ENCODE results near the gene PRKG1.

GRCh38 chr10:52030051-52030790 lies 955.9 kb downstream of the PRKG1 start:
- TF ChIP-seq MAX (IDR thresholded peaks at IDR 0.05): no peak
- TF ChIP-seq CTCF (IDR thresholded peaks at IDR 0.05; ENCODE audit: low read depth, low read length, missing input control): no peak
- no peak for TF ChIP-seq EGR1 (IDR thresholded peaks at IDR 0.05; ENCODE audit: low read depth in 2 of 2)
- no peak for TF ChIP-seq SP1 (IDR thresholded peaks at IDR 0.05)
- TF ChIP-seq YY1 (IDR thresholded peaks at IDR 0.05): no peak
- no peak for TF ChIP-seq REST (IDR thresholded peaks at IDR 0.05)
- no peak for TF ChIP-seq RAD21 (IDR thresholded peaks at IDR 0.05)
- no peak for TF ChIP-seq GABPA (IDR thresholded peaks at IDR 0.05 in 1 of 2, conservative IDR thresholded peaks at IDR 0.05 in 1 of 2)
- TF ChIP-seq JUND (IDR thresholded peaks at IDR 0.05): no peak
- no peak for TF ChIP-seq FOXA1 (IDR thresholded peaks at IDR 0.05)
